GM19193 (cell line): ENCODE results near the gene BCL7C.
A peak's percentile ranks its signal among the peaks of the same experiment; 100 is the strongest.

ENCODE experiments used
- POLR2A ChIP-seq: IDR thresholded peaks from 4 replicates; pipeline ENCODE4 v1.6.1; 2011; ENCODE audit not compliant: insufficient read depth, insufficient read length; ENCODE audit errors: extremely low read depth

BCL7C gene

GRCh38 chr16:30904114-30904780 is 10.4 kb upstream of the BCL7C start:
- TF ChIP-seq POLR2A: no peak

GRCh38 chr16:30903596-30903995 is 9.7 kb upstream of the BCL7C start:
- TF ChIP-seq POLR2A: no peak

GRCh38 chr16:30903002-30903401 is 9.1 kb upstream of the BCL7C start:
- no peak for TF ChIP-seq POLR2A

GRCh38 chr16:30902029-30902972 is 8.4 kb upstream of the BCL7C start:
- peak; percentile 55 for TF ChIP-seq POLR2A

GRCh38 chr16:30901201-30902028 is 7.5 kb upstream of the BCL7C start:
- no peak for TF ChIP-seq POLR2A

GRCh38 chr16:30900588-30900987 is 6.7 kb upstream of the BCL7C start:
- no peak for TF ChIP-seq POLR2A

GRCh38 chr16:30899794-30900193 is 5.9 kb upstream of the BCL7C start:
- no peak for TF ChIP-seq POLR2A

GRCh38 chr16:30896889-30897733 is 3.2 kb upstream of the BCL7C start:
- TF ChIP-seq POLR2A: no peak

- no peak for TF ChIP-seq POLR2A
Observed at GRCh38 chr16:30896261-30896888, 2.5 kb upstream of the BCL7C start, which contains the start of gene CTF1. Gene CTF1 (plus strand): TSS chr16:30896614. CDS start chr16:30896644, 30 bp downstream.

- TF ChIP-seq POLR2A: no peak
Observed at GRCh38 chr16:30895627-30896260, 1.9 kb upstream of the BCL7C start.

- TF ChIP-seq POLR2A: no peak
Observed at GRCh38 chr16:30894540-30895368, 877 bp upstream of the BCL7C start.

GRCh38 chr16:30893417-30893743 is 497 bp downstream of the BCL7C start:
- no peak for TF ChIP-seq POLR2A

- no peak for TF ChIP-seq POLR2A
Observed at GRCh38 chr16:30892670-30893416, 1.0 kb downstream of the BCL7C start.
